Stimulated activated CD8-positive, alpha-beta memory T cell treated with anti-CD3 and anti-CD28 coated beads, Interleukin-15, amount 100 ng/mL, for 24 hours (primary cell): Measurements from ENCODE around the gene MALT1.
"Not testable (repeated sequence)": the region's sequence is repeated elsewhere in the genome, so short reads cannot be mapped to it uniquely, and the experiment has no call there.

Experiments
- DNase-seq: peaks from one replicate; pipeline ENCODE4 v3.0.0-alpha.2; 2020; ENCODE audit warnings: low read depth

MALT1 gene, protein sequence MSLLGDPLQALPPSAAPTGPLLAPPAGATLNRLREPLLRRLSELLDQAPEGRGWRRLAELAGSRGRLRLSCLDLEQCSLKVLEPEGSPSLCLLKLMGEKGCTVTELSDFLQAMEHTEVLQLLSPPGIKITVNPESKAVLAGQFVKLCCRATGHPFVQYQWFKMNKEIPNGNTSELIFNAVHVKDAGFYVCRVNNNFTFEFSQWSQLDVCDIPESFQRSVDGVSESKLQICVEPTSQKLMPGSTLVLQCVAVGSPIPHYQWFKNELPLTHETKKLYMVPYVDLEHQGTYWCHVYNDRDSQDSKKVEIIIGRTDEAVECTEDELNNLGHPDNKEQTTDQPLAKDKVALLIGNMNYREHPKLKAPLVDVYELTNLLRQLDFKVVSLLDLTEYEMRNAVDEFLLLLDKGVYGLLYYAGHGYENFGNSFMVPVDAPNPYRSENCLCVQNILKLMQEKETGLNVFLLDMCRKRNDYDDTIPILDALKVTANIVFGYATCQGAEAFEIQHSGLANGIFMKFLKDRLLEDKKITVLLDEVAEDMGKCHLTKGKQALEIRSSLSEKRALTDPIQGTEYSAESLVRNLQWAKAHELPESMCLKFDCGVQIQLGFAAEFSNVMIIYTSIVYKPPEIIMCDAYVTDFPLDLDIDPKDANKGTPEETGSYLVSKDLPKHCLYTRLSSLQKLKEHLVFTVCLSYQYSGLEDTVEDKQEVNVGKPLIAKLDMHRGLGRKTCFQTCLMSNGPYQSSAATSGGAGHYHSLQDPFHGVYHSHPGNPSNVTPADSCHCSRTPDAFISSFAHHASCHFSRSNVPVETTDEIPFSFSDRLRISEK

DNA sequence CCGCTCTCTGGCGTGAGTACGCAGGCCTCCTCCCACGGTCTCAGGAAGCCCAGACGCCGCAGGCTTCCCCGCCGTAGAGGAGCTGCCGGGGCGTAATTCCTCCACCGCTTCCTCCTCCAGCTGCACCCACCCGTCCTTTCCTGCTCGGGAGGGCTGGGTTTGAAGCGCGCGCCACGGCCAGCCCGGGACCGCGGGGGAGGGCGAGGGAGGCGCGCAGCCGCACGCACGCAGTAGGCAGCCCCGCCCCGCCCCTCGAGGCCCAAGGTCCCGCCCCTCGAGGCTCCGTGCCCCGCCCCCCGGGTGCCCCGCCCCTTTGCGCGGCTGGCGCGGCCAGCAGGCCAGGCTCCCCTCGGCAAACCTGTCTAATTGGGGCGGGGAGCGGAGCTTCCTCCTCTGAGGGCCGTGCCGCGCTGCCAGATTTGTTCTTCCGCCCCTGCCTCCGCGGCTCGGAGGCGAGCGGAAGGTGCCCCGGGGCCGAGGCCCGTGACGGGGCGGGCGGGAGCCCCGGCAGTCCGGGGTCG is at the start of gene MALT1:
Gene MALT1, plus strand, starts transcription at position 355 of the 521 bp plus-strand sequence. CDS start 179 bp downstream, outside the sequence.
- peak; percentile 98 for DNase-seq

DNA sequence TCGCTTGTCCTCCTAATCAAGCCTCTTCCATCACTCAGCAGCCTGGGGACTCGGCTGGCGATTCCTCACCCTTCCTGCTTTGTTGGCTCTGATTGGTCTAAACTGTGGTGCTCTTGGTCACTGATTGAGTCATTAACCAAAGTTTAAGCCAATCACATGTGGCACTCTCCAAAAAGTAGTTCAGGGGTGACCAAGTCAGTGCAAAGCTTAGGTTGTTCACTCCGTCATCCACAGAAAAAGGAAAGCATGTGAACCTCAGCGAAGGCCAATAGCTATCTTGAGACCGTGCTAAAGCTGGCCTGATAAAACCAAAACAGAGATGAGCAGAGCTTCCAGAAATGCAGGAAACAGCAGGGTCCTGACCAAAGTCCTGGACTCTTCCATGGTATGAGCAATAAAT is 47.3 kb upstream of the MALT1 start:
- no peak for DNase-seq

DNA sequence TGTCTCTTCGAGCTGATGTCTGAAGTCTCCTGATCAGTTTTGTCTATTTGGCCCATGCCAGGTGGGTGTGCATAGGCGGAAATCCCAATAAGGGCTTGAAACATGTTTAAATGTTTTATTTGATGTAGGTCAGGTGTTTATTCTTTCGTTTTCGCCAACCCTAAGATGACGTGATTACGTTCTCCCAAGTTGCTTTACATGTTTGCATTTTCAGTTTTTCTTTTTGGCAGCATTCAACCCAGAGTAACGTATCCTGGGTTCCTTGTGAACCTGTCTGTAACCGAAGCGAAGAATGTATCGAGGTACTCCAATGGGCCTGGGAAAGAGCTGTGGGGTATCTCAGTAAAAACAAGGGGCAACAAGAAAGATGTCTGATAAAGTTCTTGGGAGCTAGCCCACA is 45.4 kb upstream of the MALT1 start:
- DNase-seq: no peak

DNA sequence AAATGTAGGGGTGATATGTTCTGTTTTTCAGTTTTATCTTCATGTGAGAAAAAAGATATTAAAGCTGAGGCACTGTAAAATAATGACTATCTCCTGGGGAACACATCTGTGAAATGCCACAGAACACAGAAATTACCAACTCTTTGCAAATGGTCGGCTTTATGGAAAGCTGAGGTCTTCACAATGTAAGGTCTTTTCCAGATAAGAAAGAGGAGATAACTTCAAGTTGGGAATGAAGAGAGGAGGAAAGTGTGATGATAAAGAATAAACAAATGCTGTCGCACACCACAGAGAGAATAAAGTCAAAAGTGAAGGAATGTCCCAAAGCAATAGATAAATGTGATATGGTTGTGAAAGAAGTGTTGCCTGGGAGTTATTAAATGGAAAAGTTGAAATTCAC is 41.2 kb upstream of the MALT1 start:
- DNase-seq: no peak

DNA sequence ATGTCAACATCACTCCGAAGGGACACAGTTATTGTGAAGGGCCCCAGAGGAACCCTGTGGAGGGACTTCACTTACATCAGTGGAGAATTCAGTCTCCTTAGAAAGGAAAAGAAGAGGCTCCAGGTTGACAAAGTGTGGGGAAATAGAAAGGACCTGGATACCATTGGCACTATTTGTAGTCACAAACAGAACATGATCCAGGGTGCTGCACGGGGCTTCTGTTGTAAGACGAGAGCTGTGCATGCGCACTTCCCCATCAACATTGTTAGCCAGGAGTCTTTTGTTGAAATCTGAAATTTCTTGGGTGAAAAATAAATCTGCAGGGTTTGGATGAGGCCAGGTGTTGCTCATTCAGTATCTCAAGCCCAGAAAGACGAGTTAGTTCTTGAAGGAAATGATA is 40.0 kb upstream of the MALT1 start:
- no peak for DNase-seq

DNA sequence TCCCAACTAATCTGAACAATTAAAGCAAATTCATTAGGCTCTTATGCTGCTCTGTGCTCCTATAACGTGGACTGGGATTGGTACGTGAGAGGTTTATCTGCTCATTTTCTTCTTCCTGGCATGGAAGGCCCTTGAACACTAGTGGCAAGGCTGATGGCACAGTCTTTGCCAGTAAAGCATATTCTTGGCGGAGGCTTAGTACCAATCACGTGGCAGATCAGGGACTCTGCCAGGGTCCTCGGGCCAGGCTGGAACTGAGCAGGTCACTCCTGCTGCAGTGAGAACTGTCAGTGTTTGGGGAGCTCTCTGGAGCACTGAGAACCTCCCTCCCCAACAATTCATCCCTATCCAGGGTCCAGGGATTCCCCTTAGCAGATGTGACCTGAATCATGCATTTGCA is 38.7 kb upstream of the MALT1 start:
- no peak for DNase-seq

DNA sequence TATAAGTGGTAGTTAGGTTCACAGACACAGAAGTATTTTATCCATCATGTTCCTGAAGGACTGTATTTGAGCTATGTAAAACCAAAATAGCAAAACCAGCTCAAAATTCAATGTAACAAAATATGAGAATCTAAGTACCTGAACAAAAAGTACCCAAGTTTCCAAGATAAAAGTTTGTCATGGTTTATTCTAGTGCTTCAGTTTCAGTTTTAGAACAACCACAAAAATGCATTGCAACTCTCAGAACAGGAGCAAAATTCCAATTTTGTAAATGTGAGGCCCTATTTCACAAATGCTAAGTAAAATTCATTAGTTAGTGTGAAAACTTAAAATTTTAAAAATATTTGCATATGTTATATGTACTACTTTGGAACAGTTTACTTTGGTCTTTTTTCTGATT is 37.4 kb upstream of the MALT1 start:
- DNase-seq: no peak

DNA sequence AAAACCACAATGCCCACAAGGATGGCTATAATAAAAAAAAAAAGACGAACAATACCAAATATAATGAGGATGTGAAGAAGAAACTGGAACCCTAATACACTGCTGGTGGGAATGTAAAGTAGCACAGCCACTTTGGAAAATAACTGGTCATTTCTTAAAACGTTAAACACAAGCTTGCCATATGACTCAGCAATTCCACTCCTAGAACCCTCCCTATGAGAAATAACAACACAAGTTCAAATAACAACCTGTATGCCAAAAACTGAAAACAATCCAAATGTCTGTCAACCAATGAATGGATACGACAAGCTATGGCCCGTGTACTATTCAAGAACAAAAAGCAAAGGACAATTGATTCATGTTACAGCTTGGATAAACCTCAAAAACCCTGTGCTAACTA is 35.4 kb upstream of the MALT1 start:
- DNase-seq: no peak

DNA sequence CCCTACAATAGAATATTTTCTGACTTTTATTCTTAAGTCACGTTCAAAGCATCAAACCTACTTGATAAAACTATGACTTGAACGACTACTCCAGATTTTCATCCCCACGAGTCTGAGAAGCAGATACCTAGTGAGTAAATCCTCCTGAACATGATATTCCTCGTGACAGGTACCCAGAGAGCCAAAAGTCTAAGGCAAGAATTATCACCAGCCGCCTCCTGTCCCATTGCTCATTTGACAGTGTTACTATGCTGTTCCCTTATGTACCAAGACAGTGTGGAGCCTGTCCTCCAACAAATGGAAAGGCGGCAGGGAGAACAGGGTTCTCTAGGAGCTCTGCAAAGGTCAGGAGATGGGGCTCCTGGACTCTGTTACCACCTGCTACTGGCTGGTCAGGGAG is 34.1 kb upstream of the MALT1 start:
- no peak for DNase-seq

DNA sequence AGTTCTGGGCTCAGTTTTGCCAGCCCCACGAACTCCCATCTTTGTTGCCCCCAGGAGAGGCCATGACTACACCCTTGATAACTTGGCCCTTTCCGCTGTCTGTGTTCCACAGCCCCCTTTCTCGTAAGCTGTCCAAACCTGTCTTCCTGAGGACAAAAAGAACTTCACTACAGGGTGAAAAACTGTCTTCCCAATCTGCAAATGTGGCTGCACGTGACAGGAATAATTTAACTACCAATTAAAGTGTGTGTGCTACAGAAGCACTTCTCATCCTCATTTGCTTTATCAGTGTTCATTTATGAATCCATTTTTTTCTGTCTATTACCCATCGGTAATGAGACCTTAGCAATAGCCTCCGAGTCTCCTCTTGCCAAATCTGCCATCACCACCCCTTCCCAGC is 33.3 kb upstream of the MALT1 start:
- DNase-seq: no peak

DNA sequence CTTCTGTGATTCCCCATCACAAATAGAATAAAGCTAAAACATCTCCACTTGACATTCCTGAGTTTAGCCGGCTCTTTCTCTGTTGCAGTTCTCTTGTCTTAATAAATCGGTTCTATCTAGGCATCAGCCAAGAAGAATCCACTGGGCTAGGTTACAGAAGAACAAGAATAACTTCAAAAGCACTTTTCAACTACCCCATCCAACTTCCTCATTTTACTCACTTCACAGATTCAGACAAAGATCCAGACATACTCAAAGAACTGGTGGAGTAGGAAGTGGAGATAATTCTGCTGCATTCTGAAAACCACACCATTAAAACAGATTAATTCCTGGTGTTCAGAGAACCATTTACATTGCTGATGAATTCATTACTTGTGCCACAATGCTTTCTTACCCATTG is 32.8 kb upstream of the MALT1 start:
- DNase-seq: no peak

DNA sequence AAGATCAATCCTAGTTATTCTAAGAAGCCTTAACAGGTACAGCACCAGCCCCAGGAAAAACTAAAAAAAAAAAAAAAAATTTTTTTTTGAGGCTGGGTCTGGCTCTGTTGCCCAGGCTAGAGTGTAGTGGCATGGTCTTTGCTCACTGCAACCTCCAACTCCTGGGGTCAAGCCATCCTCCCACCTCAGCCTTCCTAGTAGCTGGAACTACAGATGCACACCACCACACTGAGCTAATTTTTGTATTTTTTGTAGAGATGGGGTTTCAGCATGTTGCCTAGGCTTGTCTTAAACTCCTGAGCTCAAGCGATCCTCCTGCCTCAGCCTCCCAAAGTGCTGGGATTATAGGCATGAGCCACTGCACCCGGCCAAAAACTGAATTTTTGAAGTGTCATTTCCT is 32.0 kb upstream of the MALT1 start:
- no peak for DNase-seq

DNA sequence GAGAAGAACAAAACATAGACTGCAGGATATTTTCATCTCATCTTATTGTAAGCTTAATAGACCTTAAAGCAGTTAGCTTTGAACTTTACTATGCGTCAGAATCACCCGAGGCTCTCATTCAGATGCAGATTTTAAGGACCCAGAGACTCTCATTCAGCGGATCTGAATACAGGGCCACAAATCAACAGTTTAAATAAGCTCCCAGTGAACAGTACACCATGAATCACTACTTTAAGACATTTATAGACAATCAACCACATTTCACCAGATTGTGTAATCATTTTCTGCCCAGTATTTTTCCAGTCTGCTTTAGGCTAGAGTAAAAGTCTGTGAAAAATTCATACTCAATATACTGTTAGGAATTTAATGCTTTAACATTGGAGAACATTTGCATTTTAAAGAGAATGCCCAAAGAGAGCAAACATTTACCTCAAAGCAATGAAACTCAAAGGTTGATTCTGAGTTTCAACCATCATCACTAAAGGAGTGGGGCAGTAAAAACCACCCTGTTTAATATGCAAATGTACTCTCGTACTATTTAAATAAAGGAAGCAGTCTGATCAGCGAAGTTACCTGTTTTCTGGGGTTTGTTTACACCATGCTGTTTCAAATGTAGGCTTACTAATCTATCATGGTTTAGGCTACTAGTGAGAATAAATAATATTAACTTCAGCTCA is 31.4 kb upstream of the MALT1 start:
- no peak for DNase-seq

DNA sequence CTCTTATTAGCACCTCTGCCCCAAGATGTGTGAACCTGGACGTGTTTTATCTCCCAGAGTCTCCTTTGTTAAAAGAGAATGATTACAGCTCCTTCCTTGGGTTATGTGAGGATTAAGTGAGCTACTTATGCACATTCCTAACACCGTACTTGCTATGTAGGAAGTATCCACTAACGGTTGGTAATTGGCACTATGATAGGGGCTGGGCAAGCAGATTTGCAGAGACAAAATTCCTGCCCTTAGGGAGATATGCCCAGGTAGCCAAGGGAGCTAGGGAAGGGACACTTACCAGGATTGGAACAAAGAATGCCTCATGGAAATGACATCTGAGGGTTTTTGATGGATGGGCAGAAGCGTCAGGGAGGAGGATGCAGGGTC is 30.8 kb upstream of the MALT1 start:
- no peak for DNase-seq

DNA sequence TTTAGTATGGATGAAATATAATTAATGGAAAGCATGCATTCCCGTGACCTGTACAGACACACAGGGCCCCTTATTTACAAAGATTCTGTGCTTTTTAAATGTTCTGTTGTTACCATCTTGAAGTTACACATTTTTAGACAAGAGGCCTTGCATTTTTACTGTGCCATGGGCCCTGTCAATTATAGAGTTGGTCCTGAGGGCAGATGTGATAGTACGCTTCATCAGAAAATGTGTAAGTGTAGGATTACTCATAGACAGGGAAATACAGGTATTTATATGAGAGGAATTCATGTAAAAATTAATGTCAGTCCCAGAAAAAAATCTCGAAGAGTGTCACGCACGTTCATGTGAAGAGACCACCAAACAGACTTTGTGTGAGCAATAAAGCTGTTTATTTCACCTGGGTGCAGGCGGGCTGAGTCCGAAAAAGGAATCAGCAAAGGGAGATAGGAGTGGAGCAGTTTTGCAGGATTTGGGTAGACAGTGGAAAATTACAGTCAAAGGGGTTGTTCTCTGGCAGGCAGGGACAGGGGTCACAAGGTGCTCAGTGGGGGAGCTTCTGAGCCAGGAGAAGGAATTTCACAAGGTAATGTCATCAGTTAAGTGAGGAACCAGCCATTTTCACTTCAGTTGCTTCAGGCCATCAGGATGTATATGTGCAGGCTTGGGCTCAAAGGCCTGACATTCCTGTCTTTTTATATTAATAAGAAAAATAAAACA is 30.2 kb upstream of the MALT1 start:
- DNase-seq: no peak

DNA sequence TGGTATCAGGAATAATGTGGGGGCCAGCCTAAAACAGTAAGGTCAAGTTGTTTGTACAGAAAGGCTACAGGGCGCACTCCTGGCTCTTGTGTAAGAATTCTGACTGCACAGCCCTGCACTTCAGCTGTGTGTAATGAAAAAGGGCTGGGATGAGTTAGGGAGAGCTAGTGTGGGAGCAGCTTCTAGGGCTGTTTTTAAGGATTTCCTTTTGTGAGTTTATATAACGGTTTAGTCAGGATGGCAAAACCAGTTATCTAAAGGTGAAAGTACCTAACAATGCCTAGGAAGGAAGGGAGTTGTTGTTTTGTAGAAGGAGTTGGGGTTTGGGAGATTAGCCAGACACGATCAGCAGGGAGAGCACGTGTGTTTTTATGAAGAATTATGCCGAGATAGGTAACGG is 27.7 kb upstream of the MALT1 start:
- DNase-seq: not testable (repeated sequence)

DNA sequence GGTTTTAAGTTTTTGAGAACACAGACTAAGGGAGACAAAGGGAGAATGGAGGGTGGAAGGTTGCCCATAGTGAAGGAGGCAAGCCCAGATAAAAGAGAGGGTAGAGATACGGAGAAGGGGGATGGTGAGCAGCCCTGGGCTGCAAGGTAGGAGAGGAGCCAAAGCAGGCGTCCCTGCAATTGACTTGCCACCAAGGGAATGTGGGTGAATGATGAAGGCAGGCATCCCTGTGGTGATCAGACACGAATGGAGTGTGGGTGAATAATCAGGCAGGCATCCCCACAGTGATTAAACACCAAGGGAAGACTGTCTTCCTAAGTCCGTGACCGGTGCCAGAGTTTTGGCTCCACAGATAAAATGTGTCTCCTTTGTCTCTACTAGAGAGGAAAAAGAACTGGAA is 25.9 kb upstream of the MALT1 start:
- DNase-seq: no peak

DNA sequence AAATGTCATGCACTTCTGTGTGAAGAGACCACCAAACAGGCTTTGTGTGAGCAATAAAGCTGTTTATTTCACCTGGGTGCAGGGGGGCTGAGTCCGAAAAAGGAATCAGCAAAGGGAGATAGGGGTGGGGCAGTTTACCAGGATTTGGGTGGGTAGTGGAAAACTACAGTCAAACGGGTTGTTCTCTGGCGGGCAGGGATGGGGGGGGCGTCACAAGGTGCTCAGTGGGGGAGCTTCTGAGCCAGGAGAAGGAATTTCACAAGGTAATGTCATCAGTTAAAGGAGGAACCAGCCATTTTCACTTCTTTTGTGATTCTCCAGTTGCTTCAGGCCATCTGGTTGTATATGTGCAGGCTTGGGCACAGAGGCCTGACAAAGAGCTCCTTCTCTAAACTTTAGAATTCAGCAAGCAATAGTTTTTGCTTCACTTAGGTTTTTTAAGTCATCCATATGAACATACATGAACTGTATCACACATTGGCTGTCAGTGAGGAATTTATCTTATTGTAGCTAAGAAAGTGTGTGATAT is 24.9 kb upstream of the MALT1 start:
- DNase-seq: no peak

DNA sequence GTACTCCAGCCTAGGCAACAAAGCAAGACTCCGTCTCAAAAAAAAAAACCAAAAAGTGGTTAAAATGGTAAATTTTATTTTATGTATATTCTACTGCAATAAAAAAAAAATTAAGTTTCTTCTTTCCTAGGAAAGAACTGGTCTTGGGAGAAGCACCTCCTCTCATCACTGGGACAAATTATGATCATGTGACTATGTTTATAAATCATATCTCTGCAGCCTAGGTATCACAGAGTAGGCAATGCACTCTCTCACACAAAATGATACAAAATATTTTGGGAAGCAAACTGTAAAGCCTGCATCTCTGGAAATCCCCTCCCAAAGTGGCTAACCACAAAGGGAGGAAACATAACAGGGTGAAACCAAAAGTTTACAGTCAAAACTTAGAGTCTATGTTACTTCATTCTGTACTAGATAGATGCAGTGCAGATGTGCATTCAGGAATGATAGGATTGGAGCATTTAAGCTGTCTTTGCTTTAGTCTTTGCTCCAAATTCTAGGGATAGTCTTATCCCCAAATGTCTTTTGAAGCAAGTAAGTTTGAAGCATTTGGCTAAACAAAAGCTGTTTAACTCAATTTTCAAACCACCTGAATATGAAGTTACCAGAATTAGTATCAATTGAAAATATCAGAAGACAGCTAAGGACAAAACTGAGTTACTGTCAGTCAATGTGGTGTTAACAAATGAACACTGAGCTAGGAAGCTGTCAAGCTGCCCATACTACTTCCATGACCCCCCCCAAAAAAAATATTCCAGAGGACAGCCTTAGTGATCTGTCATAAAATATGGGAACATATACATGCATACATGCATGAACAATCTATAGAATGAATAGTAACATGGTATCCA is 21.1 kb upstream of the MALT1 start:
- no peak for DNase-seq

DNA sequence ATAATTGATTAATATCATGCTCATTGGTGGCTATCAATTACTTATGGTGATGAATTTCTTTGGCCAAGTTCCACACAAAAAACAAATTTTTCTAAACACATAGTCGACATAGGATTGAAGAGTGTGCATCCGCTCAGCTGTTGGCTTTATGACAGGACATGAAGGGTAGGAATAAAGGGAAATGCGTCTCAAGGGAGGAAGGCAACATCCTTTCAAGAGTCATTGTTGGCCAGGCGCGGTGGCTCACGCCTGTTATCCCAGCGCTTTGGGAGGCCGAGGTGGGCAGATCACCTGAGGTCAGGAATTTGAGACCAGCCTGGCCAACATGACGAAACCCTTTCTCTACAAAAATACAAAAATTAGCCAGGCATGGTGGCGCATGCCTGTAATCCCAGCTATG is 20.4 kb upstream of the MALT1 start:
- not testable (repeated sequence) for DNase-seq
